Adrenal gland (tissue), 5 donors: Measurements from ENCODE around the gene IRF4.

Experiments
- POLR2A ChIP-seq, 2 donors: fragments of 450-650 bp; IDR thresholded peaks; one replicate each; pipeline ENCODE4 v1.6.1; 2017; ENCODE audit warnings: antibody characterized with exemption in 2 of 2, mild to moderate bottlenecking in 2 of 2, moderate library complexity in 1 of 2
- TF ChIP-seq, protein P1 (sequence below), 6 experiments: fragments of 450-650 bp in 4 of 6; fragments of 200-600 bp in 2 of 6; sonication (generic) in 1 of 6; IDR thresholded peaks; 1 replicate in 5 of 6; 2 replicates in 1 of 6; pipeline versions ENCODE4 v1.5.1 to v1.8.0; 2016 to 2021; ENCODE audit warnings: antibody characterized with exemption in 6 of 6, mild to moderate bottlenecking in 2 of 6, moderate library complexity in 1 of 6
- donor health status: DM: no; HTN: no; CAD: no.

DNA sequence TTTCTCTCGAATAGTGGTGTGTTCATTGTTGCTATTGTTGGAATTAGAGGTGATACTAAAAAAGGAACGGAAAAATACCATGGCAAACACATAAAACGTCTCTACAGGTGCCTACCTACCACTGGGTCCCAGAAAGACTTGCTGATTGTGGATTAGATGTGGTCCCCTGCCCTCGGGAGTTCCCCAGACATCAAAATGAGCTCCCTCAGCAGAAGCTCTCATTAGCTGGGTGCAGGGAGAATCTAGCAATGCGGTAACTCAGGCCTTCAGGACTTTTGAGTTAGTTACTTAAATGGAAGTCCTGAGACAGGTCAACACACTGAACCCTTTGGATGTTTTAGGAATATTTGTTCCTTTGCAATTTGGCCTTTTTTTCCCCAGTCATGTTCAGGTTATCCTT, 6.1 kb downstream of the IRF4 start:
- TF ChIP-seq POLR2A (IDR thresholded peaks at IDR 0.05) = no peak
- TF ChIP-seq, protein P1, sequence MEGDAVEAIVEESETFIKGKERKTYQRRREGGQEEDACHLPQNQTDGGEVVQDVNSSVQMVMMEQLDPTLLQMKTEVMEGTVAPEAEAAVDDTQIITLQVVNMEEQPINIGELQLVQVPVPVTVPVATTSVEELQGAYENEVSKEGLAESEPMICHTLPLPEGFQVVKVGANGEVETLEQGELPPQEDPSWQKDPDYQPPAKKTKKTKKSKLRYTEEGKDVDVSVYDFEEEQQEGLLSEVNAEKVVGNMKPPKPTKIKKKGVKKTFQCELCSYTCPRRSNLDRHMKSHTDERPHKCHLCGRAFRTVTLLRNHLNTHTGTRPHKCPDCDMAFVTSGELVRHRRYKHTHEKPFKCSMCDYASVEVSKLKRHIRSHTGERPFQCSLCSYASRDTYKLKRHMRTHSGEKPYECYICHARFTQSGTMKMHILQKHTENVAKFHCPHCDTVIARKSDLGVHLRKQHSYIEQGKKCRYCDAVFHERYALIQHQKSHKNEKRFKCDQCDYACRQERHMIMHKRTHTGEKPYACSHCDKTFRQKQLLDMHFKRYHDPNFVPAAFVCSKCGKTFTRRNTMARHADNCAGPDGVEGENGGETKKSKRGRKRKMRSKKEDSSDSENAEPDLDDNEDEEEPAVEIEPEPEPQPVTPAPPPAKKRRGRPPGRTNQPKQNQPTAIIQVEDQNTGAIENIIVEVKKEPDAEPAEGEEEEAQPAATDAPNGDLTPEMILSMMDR (IDR thresholded peaks at IDR 0.05) = no peak
